Measurements from ENCODE around the gene NAA25.

DNA sequence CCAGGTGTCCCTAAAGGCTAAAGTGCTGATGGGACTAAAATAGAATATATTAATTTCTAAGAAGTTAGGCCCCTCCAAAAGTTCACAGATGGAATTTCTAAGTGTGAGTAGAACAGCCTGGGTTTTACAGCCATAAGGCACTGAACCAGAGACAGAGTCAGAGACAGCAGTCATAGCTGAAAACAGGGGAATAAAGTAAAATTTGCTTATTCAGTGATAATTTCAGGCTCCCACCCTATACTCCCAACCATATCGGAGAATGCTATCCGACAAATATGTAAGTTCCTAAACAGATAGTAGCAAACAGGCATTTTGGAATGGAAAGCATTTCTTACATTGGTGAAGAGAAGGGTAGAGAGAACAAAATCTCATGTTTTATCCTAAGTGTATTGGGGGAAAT lies 45.3 kb downstream of the NAA25 start:
- TF ChIP-seq POLR2AphosphoS5 (IDR thresholded peaks at IDR 0.05; ENCODE audit: low read depth, low read length) (no peak), GABPA (IDR thresholded peaks at IDR 0.05; ENCODE audit: low read depth) (no peak), EZH2phosphoT487 (IDR thresholded peaks at IDR 0.05; ENCODE audit: borderline replicate concordance, low read depth) (no peak), MXI1 (IDR thresholded peaks at IDR 0.05; ENCODE audit: low read depth, low read length) (no peak)
- TF ChIP-seq, protein P1, sequence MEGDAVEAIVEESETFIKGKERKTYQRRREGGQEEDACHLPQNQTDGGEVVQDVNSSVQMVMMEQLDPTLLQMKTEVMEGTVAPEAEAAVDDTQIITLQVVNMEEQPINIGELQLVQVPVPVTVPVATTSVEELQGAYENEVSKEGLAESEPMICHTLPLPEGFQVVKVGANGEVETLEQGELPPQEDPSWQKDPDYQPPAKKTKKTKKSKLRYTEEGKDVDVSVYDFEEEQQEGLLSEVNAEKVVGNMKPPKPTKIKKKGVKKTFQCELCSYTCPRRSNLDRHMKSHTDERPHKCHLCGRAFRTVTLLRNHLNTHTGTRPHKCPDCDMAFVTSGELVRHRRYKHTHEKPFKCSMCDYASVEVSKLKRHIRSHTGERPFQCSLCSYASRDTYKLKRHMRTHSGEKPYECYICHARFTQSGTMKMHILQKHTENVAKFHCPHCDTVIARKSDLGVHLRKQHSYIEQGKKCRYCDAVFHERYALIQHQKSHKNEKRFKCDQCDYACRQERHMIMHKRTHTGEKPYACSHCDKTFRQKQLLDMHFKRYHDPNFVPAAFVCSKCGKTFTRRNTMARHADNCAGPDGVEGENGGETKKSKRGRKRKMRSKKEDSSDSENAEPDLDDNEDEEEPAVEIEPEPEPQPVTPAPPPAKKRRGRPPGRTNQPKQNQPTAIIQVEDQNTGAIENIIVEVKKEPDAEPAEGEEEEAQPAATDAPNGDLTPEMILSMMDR (IDR thresholded peaks at IDR 0.05), result no peak

All from SK-N-SH (cell line).